HG03521 (cell line): Measurements from ENCODE around the gene KCTD18.

Source experiments
- ATAC-seq: cut with Tn5 transposase; IDR thresholded peaks from one replicate; pipeline ENCODE4 v1.9.1; 2021; ENCODE audit warnings: mild to moderate bottlenecking, moderate library complexity; ENCODE audit not compliant: unreplicated experiment

Gene KCTD18

DNA sequence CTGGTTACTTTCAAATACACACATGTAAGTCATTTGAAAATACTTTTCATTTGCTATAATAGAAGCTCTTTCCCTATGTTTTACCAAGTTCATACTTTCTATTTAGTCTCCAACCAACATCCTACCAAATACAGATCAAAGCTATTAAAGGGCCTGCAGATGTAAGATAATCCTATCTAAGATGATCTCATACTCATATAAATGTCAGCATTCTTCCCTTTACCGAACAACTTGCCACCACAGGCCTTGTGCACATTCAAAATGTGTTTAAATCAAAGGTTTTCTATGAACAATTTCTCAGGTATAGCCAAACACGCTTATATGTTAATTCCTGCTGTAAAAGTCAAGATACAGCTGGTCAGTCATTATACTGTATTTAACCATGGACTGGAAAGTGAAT, 23.3 kb downstream of the KCTD18 start:
- no peak for ATAC-seq

DNA sequence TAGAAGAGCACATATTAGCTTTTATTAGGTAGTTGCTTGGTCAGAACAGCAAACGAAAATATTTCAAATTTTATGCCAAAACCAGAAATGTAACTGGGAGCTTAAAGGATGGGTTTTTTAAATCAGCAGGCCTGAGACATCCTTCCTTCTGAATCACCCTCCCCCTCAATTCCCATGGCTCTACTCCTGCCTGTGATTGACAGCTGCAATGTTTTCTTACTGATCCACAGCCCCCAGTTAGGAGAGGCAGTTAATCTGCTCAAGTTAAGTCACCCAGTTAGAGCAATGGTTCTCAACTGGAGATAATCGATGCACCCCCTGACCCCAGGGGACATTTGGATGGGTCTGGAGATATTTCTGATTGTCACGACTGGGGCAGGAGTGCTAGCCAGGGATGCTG, 24.9 kb downstream of the KCTD18 start:
- no peak for ATAC-seq

DNA sequence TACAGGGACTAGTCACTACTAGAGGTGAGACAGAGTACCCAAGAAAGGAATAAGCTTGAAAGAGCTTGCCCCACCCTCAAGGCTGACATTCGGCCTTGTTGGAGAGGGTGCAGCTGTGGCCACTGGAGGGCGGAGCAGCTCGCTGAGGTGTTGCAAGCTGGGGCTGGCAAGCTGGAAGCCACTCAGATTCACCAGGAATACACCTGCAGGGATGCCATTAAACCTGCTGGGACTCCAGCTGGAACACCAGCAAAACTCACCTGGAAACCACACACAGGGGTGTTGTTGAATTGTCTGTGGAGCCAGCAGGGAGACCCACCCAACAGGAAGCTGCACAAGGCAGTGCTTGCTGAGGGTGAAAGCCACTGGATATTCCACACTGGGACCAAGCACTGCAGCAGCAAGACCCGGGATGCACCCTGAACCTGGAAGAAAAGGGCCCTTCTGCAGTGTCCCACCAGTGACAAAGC, 26.1 kb downstream of the KCTD18 start:
- ATAC-seq: peak; percentile 58

GRCh38 chr2:200482194-200482593, 27.7 kb downstream of the KCTD18 start:
- no peak for ATAC-seq

GRCh38 chr2:200479692-200480265, 30.1 kb downstream of the KCTD18 start:
- no peak for ATAC-seq

GRCh38 chr2:200477667-200478131, 32.2 kb downstream of the KCTD18 start:
- ATAC-seq: no peak

GRCh38 chr2:200476836-200477235, 33.0 kb downstream of the KCTD18 start:
- ATAC-seq: no peak

- no peak for ATAC-seq
Measured at GRCh38 chr2:200475795-200476194, 34.1 kb downstream of the KCTD18 start.

- ATAC-seq: no peak
Measured at GRCh38 chr2:200472853-200473464, 36.9 kb downstream of the KCTD18 start.

GRCh38 chr2:200471928-200472645, 37.8 kb downstream of the KCTD18 start:
- no peak for ATAC-seq

DNA sequence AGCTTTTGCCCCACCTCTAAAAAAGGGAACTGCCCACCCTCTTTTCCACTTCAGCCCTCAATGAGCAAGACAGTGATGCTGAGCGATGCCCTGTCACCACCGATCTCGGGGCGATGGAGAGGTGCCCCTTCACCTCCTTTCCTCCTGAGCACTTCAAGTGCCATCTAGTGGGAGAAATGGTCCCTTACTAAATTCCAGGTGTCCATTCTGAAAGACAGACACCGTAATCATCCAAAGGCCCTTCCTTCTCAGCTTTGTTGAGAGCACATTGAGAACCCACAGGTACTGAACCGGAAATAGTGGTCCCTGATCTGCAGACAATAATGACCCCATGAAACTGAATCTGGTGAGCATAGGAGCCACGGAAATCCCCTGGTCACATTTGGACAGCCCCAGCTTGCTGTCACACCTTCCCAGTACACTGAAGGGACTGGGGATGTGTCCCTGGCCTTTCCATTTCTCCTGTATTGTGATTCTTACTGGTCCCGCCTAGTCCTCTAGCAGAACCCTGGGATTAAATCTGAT, 38.5 kb downstream of the KCTD18 start:
- ATAC-seq: peak; percentile 88

GRCh38 chr2:200470230-200470629, 39.6 kb downstream of the KCTD18 start:
- no peak for ATAC-seq

DNA sequence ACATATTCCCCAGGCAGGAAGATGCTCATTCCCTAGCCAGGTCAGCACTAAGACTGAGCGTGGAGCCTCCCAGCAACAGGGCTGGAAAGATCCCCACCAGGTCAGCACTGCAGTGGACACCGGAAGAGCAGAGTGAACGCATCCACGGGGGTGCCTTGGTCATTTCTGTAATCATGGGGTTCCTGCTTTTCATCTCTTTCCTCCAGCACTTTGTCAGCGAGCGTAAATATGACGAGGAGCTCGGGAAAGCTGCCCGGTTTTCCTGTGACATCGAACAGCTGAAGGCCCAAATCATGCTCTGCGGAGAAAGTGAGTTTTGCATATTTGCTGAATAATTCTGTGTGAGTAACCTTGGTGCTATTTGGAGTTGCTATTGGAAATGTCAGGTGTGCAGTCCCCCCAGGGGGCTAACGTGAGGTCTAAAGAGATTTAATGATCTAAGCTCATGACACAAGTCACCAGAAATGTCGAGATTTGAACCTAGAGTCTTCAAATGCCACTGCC, 40.1 kb downstream of the KCTD18 start:
- ATAC-seq: no peak

- ATAC-seq: no peak
Measured at GRCh38 chr2:200467806-200468681, 41.8 kb downstream of the KCTD18 start.

DNA sequence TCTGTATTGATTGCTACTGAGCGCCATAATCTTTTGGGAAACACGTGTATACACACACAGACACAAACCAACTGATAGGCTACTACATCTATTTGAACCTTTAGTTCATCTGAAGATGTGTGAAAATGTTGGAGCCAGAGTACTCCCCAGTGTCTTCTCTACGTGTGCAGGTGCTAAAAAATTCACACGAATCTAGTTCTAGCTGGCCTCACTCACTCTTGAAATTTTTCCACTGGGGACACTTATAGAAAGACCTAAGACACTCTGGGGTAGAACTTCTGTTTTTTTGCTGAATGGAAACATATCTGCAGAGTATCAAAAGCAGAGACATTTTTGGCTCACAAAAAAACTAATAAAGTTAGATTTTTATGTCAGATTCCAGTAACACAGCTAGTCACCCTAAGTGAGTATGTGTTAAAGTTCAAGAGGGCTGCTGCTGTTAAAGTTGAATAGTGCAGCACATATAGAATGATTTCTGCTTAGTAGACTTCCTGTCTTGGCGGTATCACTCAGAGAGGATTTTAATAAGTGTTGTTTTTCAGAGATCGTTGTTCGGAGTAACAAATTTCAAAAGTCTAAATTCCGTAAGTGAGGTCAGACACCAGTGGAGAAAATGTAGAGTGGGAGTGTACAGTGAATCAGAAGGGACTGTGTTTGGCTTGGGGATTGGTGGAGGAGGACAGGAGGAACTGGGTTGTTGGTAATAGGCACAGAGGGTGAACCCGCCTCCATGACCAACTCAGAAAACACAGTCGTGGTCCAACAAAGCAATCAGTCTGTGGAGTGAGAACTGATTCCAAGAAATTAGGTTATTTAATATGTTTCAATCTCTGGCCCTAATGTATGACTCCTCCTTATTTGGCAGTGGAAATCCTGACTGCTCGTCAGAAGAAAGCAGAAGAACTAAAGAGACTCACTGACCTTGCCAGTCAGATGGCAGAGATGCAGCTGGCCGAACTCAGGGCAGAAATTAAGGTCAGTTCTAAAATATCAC, 43.1 kb downstream of the KCTD18 start:
- ATAC-seq: no peak

DNA sequence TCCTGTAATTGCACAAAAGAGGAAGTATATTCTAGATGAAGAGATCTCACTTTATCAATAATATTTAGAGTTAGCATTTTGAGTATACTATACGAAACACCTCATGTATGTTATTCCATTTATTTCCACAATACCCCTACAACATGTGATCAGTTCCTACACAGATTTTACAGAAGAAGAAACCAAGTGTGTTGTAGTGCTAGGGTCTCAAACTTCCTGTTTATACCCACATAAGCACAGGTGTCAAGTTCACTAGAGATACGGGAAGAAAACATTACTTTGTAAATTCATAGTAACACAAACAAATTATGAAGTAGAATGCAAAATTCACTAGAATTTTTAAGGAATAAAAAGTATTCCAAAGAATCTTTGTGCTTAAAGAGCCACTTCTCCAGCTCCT, 46.4 kb downstream of the KCTD18 start:
- ATAC-seq: no peak

DNA sequence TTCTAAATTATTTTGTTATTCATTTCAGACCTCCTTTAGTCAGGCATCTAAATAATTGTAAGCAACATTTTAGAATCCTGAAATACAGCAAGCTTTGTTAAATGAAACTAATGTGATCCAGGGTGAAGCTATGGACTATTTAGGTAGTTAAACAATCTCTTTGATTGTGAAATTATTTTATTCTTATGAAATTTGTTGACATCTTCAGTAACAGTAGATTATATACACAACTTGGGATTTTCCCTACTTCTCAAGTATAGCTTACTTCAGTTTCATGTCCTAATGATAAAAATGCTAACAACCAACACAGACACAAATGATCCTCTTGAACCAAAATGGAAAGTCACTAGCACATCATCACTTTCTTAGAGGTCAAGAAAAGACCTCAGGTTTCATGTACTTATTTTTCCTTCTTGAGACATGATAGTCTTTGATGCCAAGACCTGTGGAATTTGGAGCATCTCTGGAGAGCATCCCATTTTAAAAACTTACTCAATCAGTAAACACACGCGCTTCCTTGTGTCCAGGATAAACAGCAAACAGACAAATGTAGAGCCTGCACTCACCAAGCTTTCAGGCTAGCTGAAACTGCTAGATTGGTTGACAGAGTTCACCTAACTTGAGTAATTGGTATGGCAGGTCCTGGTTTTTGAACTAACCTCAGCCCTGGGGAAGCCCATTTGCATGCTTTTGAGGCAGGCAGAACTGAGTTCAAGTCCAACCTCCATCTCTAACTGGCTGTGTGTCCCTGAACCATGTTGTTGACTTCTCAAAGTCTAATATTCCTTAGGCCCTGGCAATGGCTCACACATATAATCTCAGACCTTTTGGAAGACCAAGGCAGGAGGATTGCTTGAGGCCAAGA, 47.8 kb downstream of the KCTD18 start:
- ATAC-seq: no peak

DNA sequence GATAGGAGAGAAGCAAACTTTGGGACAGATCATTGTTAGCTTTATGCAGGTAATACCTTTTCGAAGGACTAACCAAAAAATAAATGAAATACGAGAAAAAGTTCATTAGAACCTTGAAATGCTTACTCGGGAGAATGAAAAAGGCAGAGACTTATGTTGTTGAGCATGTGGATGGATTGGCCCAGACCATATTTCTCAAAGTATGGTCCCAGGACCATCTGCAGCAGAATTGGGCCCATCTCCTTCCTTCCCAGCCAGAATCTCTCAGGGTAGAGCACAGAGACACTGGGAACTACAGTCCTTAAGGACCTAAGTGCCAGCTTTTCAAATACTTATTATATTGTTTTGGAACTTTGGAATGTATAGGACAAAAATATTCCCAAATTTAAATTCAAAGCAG, 50.8 kb downstream of the KCTD18 start:
- ATAC-seq: no peak

- ATAC-seq: no peak
Measured at GRCh38 chr2:200456567-200456966, 53.3 kb downstream of the KCTD18 start.
